Esophagus squamous epithelium (tissue), 4 donors: ENCODE data around the gene IL19.

ENCODE experiments used
- CTCF ChIP-seq, 6 experiments: fragments of 450-650 bp in 4 of 6; fragments of 200-600 bp in 2 of 6; sonication (generic) in 2 of 6; IDR thresholded peaks; one replicate each; pipeline ENCODE4 v1.5.1; 2016 to 2019; ENCODE audit warnings: antibody characterized with exemption in 6 of 6, mild to moderate bottlenecking in 4 of 6, moderate library complexity in 4 of 6
- POLR2A ChIP-seq, 4 donors: fragments of 450-650 bp; IDR thresholded peaks; one replicate each; pipeline ENCODE4 v1.6.1; 2017; ENCODE audit warnings: antibody characterized with exemption in 4 of 4, mild to moderate bottlenecking in 4 of 4, moderate library complexity in 3 of 4

- no peak for TF ChIP-seq CTCF (IDR thresholded peaks at IDR 0.05)
- TF ChIP-seq POLR2A (IDR thresholded peaks at IDR 0.05): no peak
Measured at GRCh38 chr1:206769304-206769731, 1.3 kb upstream of the IL19 start.
